NT2/D1 (cell line): ENCODE data around the gene FAM240A.
"Not testable (repeated sequence)": the region's sequence is repeated elsewhere in the genome, so short reads cannot be mapped to it uniquely, and the experiment has no call there.

ENCODE experiments used
- DNase-seq: peaks from one replicate; pipeline ENCODE4 v3.0.0-alpha.2; 2011; ENCODE audit warnings: low read depth, low spot score
- H3K27me3 ChIP-seq: 2 replicates; pipeline ENCODE4 v1.6.0; 2011; ENCODE audit warnings: mild to moderate bottlenecking; ENCODE audit not compliant: insufficient read length, insufficient read depth
- H3K36me3 ChIP-seq: 2 replicates; pipeline ENCODE4 v1.6.1; 2011; ENCODE audit warnings: mild to moderate bottlenecking, low read length, mixed read lengths; ENCODE audit not compliant: insufficient read depth, insufficient read length
- H3K4me1 ChIP-seq: 2 replicates; pipeline ENCODE4 v1.5.1; 2011; ENCODE audit not compliant: insufficient read depth, insufficient read length
- H3K4me3 ChIP-seq: 2 replicates; pipeline ENCODE4 v1.5.1; 2011; ENCODE audit warnings: low read depth; ENCODE audit not compliant: insufficient read length
- H3K9ac ChIP-seq: 2 replicates; pipeline ENCODE4 v1.6.0; 2011; ENCODE audit warnings: low read depth; ENCODE audit not compliant: insufficient read length
- H3K9me3 ChIP-seq: 2 replicates; pipeline ENCODE4 v1.5.1; 2011; ENCODE audit warnings: mild to moderate bottlenecking, low read length; ENCODE audit not compliant: insufficient read depth
- SUZ12 ChIP-seq: IDR thresholded peaks from 2 replicates; pipeline ENCODE4 v1.6.1; 2011; ENCODE audit not compliant: insufficient read length, insufficient read depth; ENCODE audit errors: extremely low read depth
- YY1 ChIP-seq: IDR thresholded peaks from 2 replicates; pipeline ENCODE4 v1.6.1; 2011; ENCODE audit not compliant: insufficient read length, insufficient read depth
- ZNF274 ChIP-seq: IDR thresholded peaks from 2 replicates; pipeline ENCODE4 v1.6.1; 2011; ENCODE audit warnings: mild to moderate bottlenecking, low read depth, low read length

Gene FAM240A

DNA sequence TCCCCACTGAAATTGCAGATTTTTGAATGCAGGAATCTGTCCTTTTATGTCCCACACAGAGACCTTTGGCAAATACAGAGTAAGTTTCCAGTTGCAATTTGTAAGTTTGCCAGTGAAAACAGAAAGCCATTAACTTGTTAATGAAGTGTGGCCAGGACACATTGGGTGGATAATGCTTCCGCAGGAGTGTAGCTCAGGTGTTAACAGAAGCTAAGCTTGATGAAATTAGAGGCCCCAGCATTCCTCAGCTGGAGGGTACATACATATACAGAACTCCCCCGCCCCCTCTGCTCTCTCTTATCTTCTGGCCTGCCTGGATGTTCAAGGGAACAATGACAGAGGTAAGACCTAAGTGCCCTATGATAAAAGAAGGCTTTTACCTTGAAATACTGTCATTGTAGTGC, 38.1 kb upstream of the FAM240A start:
- TF ChIP-seq ZNF274 (no peak), YY1 (no peak), SUZ12 (no peak)
- H3K9me3 ChIP-seq, result no peaks in the 10 kb centered on the region
- DNase-seq, result peak; percentile 76
- H3K4me1 ChIP-seq, result no peaks in the 10 kb centered on the region
- no peak overlapping the region for H3K9ac ChIP-seq
- no peaks in the 10 kb centered on the region for H3K27me3 ChIP-seq
- H3K36me3 ChIP-seq, result peaks cover 2% of the 10 kb centered on the region
- H3K4me3 ChIP-seq, result no peak overlapping the region

DNA sequence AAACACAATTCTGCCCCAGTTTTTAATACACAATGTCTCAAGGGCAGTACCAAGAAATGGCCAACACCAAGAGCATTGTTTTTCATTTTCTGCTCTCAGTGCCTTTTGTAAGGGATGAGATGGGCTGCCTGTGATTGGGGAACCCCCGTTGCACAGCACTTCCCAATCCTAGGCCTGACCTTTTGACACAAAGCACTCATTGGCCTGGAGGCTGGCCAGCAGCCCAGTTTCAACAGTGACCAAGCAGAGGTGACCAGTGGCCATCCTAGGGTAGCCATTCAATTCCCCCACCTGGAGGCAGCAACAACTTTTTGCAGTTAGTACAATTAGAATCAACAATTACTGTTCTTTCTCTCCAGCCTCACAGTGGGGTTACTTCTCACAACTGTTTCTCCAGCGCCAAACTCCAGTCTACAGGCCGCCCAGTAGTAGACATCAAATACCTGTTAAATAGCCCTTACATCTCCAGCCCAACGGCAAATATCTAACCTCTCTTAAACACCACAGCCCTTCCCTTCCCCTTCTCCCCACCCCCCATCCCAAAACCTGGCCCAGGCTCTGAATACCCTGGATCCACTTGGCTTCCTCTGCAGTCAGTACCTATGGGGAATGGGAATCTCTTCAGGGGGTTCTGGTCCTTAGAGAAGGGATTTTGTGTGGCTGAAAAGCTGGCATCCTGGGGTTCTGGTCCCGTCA, 37.3 kb upstream of the FAM240A start:
- Histone ChIP-seq H3K36me3 (peaks cover 6% of the 10 kb centered on the region), H3K9ac (peak overlapping the region; percentile 37), H3K9me3 (no peaks in the 10 kb centered on the region)

DNA sequence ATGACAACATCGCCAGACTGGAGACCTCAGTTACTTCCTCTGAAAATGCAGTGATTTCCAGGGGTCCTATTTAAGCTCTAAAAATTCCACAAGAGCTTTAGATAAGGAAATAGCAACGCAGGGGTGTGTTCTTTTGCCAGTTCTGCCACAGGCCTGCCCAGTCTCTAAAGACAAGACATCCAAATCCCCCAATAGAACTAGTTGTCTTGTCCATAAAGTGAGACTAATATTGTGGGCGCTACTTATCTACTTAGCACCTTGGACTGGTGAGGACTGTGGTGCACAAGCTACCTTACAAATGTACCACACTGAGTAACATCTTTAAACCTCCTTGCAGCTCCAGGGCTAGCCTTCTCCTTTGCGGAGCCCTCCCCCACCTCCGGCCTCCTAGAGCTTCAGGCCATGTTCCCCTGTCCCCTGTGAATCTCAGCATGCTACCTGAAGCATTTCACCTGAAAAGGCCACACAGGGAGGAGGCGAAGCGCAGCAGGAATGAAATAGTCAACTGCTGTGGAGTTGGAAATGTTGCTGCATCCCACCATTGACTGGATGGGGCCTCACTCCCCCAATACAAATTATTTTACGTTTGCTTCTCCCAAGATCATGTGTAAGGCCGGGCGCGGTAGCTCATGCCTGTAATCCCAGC, 36.6 kb upstream of the FAM240A start:
- H3K27me3 ChIP-seq, result no peaks in the 10 kb centered on the region
- no peaks in the 10 kb centered on the region for H3K4me1 ChIP-seq
- TF ChIP-seq YY1 (no peak), ZNF274 (no peak), SUZ12 (no peak)
- no peaks in the 10 kb centered on the region for H3K9me3 ChIP-seq
- no peak overlapping the region for H3K4me3 ChIP-seq
- no peak for DNase-seq
- peak overlapping the region; percentile 37 for H3K9ac ChIP-seq
- H3K36me3 ChIP-seq, result peaks cover 13% of the 10 kb centered on the region

More for the DNA sequence above, 37.3 kb upstream of the FAM240A start:
- H3K4me1 ChIP-seq, result no peaks in the 10 kb centered on the region
- TF ChIP-seq YY1 (no peak), ZNF274 (no peak), SUZ12 (no peak)
- no peak for DNase-seq
- H3K27me3 ChIP-seq, result no peaks in the 10 kb centered on the region
- H3K4me3 ChIP-seq, result peak overlapping the region; percentile 2

DNA sequence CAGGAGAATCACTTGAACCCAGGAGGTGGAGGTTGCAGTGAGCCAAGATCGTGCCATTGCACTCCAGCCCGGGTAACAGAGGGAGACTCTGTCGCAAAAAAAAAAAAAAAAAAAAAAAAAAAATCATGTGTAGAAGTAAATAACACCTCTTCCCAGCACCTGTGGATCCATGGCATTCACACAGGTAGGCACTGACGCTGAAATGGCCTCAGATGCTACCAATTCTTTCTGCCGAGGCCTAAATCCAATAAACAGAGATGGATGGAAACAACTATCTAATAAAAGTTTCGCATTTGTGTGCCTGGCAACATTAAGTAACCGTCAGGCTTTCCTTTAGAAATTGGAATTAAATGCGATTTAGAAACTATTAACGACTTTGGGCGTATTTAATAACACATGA, 35.9 kb upstream of the FAM240A start:
- Histone ChIP-seq H3K9me3 (no peaks in the 10 kb centered on the region), H3K9ac (peak overlapping the region; percentile 86), H3K4me1 (no peaks in the 10 kb centered on the region), H3K4me3 (peak overlapping the region; percentile 37), H3K36me3 (peaks cover 17% of the 10 kb centered on the region), H3K27me3 (no peaks in the 10 kb centered on the region)
- DNase-seq, result no peak
- TF ChIP-seq ZNF274 (no peak), SUZ12 (no peak), YY1 (no peak)

- Histone ChIP-seq H3K9me3 (no peaks in the 10 kb centered on the region), H3K36me3 (peaks cover 17% of the 10 kb centered on the region), H3K4me1 (no peaks in the 10 kb centered on the region), H3K27me3 (no peaks in the 10 kb centered on the region), H3K9ac (peak overlapping the region; percentile 86), H3K4me3 (peak overlapping the region; percentile 37)
- no peak for DNase-seq
- TF ChIP-seq ZNF274 (no peak), SUZ12 (no peak), YY1 (no peak)
Measured at GRCh38 chr3:46576879-46577278, 35.4 kb upstream of the FAM240A start.

- H3K9ac ChIP-seq, result peak overlapping the region; percentile 61
- peak overlapping the region; percentile 54 for H3K4me3 ChIP-seq
Measured at GRCh38 chr3:46577580-46578249, 34.6 kb upstream of the FAM240A start.

More at GRCh38 chr3:46577580-46578249, 34.6 kb upstream of the FAM240A start:
- not testable (repeated sequence) for H3K4me1 ChIP-seq, H3K9me3 ChIP-seq, DNase-seq, H3K27me3 ChIP-seq
- H3K36me3 ChIP-seq, result peaks cover 19% of the 10 kb centered on the region
